Neuronal stem cell (in vitro differentiated cells): ENCODE results near the gene DGCR2.

Source experiments
- DNase-seq: peaks from one replicate; pipeline ENCODE4 v3.0.0-alpha.2; 2013; ENCODE audit warnings: low spot score
- H2AFZ ChIP-seq: one replicate; pipeline ENCODE4 v1.6.1; 2013; ENCODE audit warnings: mild to moderate bottlenecking, low read length, inconsistent platforms
- H2AK5ac ChIP-seq: 2 replicates; pipeline ENCODE4 v1.6.1; 2013; ENCODE audit warnings: low read depth, mild to moderate bottlenecking, inconsistent platforms, low read length, moderate library complexity, mixed read lengths
- H2BK120ac ChIP-seq: 2 replicates; pipeline ENCODE4 v1.6.1; 2013; ENCODE audit warnings: low read depth, mild to moderate bottlenecking, inconsistent platforms, low read length, moderate library complexity, mixed read lengths
- H2BK12ac ChIP-seq: one replicate; pipeline ENCODE4 v1.6.1; 2013; ENCODE audit warnings: low read length, inconsistent platforms
- H2BK15ac ChIP-seq: 2 replicates; pipeline ENCODE4 v1.6.1; 2013; ENCODE audit warnings: mild to moderate bottlenecking, low read length, inconsistent platforms, mixed read lengths
- H2BK5ac ChIP-seq: one replicate; pipeline ENCODE4 v1.6.1; 2013; ENCODE audit warnings: inconsistent platforms, mild to moderate bottlenecking, low read length, moderate library complexity
- H3K14ac ChIP-seq: one replicate; pipeline ENCODE4 v1.6.1; 2013; ENCODE audit warnings: low read length, inconsistent platforms
- H3K18ac ChIP-seq: 2 replicates; pipeline ENCODE4 v1.6.1; 2013; ENCODE audit warnings: low read length, inconsistent platforms
- H3K23ac ChIP-seq: 2 replicates; pipeline ENCODE4 v1.6.1; 2013; ENCODE audit warnings: low read depth, mild to moderate bottlenecking, mixed read lengths, low read length, inconsistent platforms; ENCODE audit not compliant: poor library complexity
- H3K27ac ChIP-seq: replicated peaks from 3 replicates; pipeline ENCODE4 v1.5.1; 2013; ENCODE audit warnings: low read length, inconsistent platforms
- H3K27me3 ChIP-seq, 3 experiments: 2 replicates each; pipeline ENCODE4 v1.6.1; 2013; ENCODE audit warnings: low read length in 3 of 3, mild to moderate bottlenecking in 2 of 3, inconsistent platforms in 1 of 3, low read depth in 1 of 3, mixed read lengths in 1 of 3, moderate library complexity in 1 of 3; ENCODE audit not compliant: control insufficient read depth in 3 of 3, insufficient read depth in 3 of 3
- H3K36me3 ChIP-seq, 2 donors: replicated peaks in 1 of 2; 2 replicates each; pipeline ENCODE4 v1.6.1; 2013; ENCODE audit warnings: low read length in 2 of 2; ENCODE audit not compliant: control insufficient read depth in 2 of 2, insufficient read depth in 2 of 2
- H3K4ac ChIP-seq: 2 replicates; pipeline ENCODE4 v1.6.1; 2013; ENCODE audit warnings: inconsistent platforms, mild to moderate bottlenecking, low read length, moderate library complexity
- H3K4me1 ChIP-seq, 2 donors: 1 replicate in 1 of 2; 2 replicates in 1 of 2; pipeline ENCODE4 v1.6.1; 2013; ENCODE audit warnings: low read length in 2 of 2, low read depth in 1 of 2; ENCODE audit not compliant: control insufficient read depth in 2 of 2, insufficient read depth in 1 of 2
- H3K4me2 ChIP-seq: one replicate; pipeline ENCODE4 v1.6.1; 2013; ENCODE audit warnings: mild to moderate bottlenecking, low read length, inconsistent platforms; ENCODE audit not compliant: insufficient read depth, poor library complexity, severe bottlenecking
- H3K4me3 ChIP-seq, 2 donors: 2 replicates each; pipeline ENCODE4 v1.5.1; 2013; ENCODE audit warnings: low read length in 2 of 2, mild to moderate bottlenecking in 2 of 2, inconsistent platforms in 1 of 2, moderate library complexity in 1 of 2
- H3K79me1 ChIP-seq: one replicate; pipeline ENCODE4 v1.6.1; 2013; ENCODE audit warnings: low read depth, mild to moderate bottlenecking, inconsistent platforms, low read length, moderate library complexity
- H3K9ac ChIP-seq: one replicate; pipeline ENCODE4 v1.6.1; 2013; ENCODE audit warnings: mild to moderate bottlenecking, low read depth, low read length, inconsistent platforms; ENCODE audit not compliant: poor library complexity
- H3K9me3 ChIP-seq, 2 donors: replicated peaks in 1 of 2; 2 replicates each; pipeline versions ENCODE3 to v1.6.1; 2013; ENCODE audit warnings: low read length in 2 of 2, mild to moderate bottlenecking in 2 of 2, inconsistent platforms in 1 of 2, low read depth in 1 of 2, mixed read lengths in 1 of 2, moderate library complexity in 1 of 2; ENCODE audit not compliant: control insufficient read depth in 2 of 2, insufficient read depth in 1 of 2
- H4K8ac ChIP-seq: one replicate; pipeline ENCODE4 v1.6.1; 2013; ENCODE audit warnings: low read depth, mild to moderate bottlenecking, inconsistent platforms, low read length, moderate library complexity
- H4K91ac ChIP-seq: one replicate; pipeline ENCODE4 v1.6.1; 2013; ENCODE audit warnings: low read length, low read depth, mild to moderate bottlenecking, inconsistent platforms; ENCODE audit not compliant: poor library complexity
- WGBS, 2 donors: extraction: QIAGEN DNeasy Blood & Tissue Kit; methylation state at CpG; one replicate each; pipeline ENCODE4 v1.1.7; 2013; ENCODE audit warnings: missing lambda C conversion rate in 2 of 2, mixed read lengths in 1 of 2; ENCODE audit not compliant: insufficient read length in 2 of 2, insufficient replicate concordance in 1 of 2; ENCODE audit errors: extremely low coverage in 2 of 2; 5-methylcytosine and 5-hydroxymethylcytosine counted together

Gene DGCR2

GRCh38 chr22:19131685-19132015 is 9.4 kb upstream of the DGCR2 start:
- Histone ChIP-seq H3K23ac (peak overlapping the region; percentile 59), H3K36me3 (peaks cover 37 to 52% of the 10 kb centered on the region in 2 donors), H3K4me1 (no peaks in the 10 kb centered on the region), H2BK5ac (no peak overlapping the region), H2AFZ (no peak overlapping the region), H3K4me3 (no peak overlapping the region), H3K4me2 (no peak overlapping the region), H3K9me3 (no peaks in the 10 kb centered on the region), H3K27ac (no peak overlapping the region), H2BK12ac (no peak overlapping the region), H4K91ac (no peak overlapping the region), H3K9ac (no peak overlapping the region), H2BK120ac (no peak overlapping the region), H4K8ac (no peak overlapping the region), H3K18ac (no peak overlapping the region), H2BK15ac (no peak overlapping the region), H3K4ac (no peak overlapping the region), H3K14ac (no peak overlapping the region), H2AK5ac (no peak overlapping the region), H3K79me1 (peaks cover 10% of the 10 kb centered on the region), H3K27me3 (no peaks in the 10 kb centered on the region)
- WGBS, 2 donors = no CpG with 5 or more reads among the region's 19 CpGs
- no peak for DNase-seq

- H3K4ac ChIP-seq = no peak within 1 kb of the TSS
- H4K91ac ChIP-seq = no peak within 1 kb of the TSS
- no peak within 1 kb of the TSS for H3K4me2 ChIP-seq
- H3K18ac ChIP-seq = no peak within 1 kb of the TSS
- peaks cover 0 to 3% (median 0%) of the 10 kb centered on the region in 3 experiments for H3K27me3 ChIP-seq
- DNase-seq = no peak
- peaks cover 33 to 47% of the 10 kb centered on the region in 2 donors for H3K36me3 ChIP-seq
- H3K79me1 ChIP-seq = peaks cover 10% of the 10 kb centered on the region
- H3K14ac ChIP-seq = peak within 1 kb of the TSS; percentile 38
- H3K27ac ChIP-seq = no peak within 1 kb of the TSS
- no peak within 1 kb of the TSS for H2BK5ac ChIP-seq
- no CpG with 5 or more reads among the region's 27 CpGs for WGBS, 2 donors
- H3K4me1 ChIP-seq = no peaks in the 10 kb centered on the region
- peak within 1 kb of the TSS; percentile 65 for H3K23ac ChIP-seq
- H2BK120ac ChIP-seq = no peak within 1 kb of the TSS
- no peak within 1 kb of the TSS for H2AFZ ChIP-seq
- no peak within 1 kb of the TSS for H4K8ac ChIP-seq
- H2AK5ac ChIP-seq = no peak within 1 kb of the TSS
- no peak within 1 kb of the TSS for H2BK12ac ChIP-seq
- no peaks in the 10 kb centered on the region for H3K9me3 ChIP-seq
- peak within 1 kb of the TSS; percentile 12 for H3K9ac ChIP-seq
- peak within 1 kb of the TSS in 1 of 2 donors; percentile 29 for H3K4me3 ChIP-seq
- no peak within 1 kb of the TSS for H2BK15ac ChIP-seq
Measured at GRCh38 chr22:19130959-19131684, 8.9 kb upstream of the DGCR2 start, which contains the start of gene TSSK2. TSSK2 (plus strand) TSS chr22:19131308; CDS start chr22:19131400, 92 bp downstream.

GRCh38 chr22:19129871-19130270 is 7.7 kb upstream of the DGCR2 start:
- Histone ChIP-seq H2BK15ac (no peak overlapping the region), H3K14ac (no peak overlapping the region), H4K91ac (no peak overlapping the region), H2BK120ac (no peak overlapping the region), H3K23ac (peak overlapping the region; percentile 60), H3K27ac (no peak overlapping the region), H3K4me3 (no peak overlapping the region), H2BK12ac (no peak overlapping the region), H2AFZ (no peak overlapping the region), H3K4me1 (no peaks in the 10 kb centered on the region), H3K27me3 (peaks cover 0 to 3% (median 0%) of the 10 kb centered on the region in 3 experiments), H2BK5ac (no peak overlapping the region), H3K36me3 (peaks cover 26 to 37% of the 10 kb centered on the region in 2 donors), H3K4me2 (no peak overlapping the region), H3K4ac (no peak overlapping the region), H3K9me3 (no peaks in the 10 kb centered on the region), H3K79me1 (peaks cover 10% of the 10 kb centered on the region), H3K9ac (peak overlapping the region; percentile 12), H4K8ac (no peak overlapping the region), H2AK5ac (no peak overlapping the region), H3K18ac (no peak overlapping the region)
- no CpG with 5 or more reads among the region's 8 CpGs for WGBS, 2 donors
- no peak for DNase-seq

GRCh38 chr22:19128946-19129727 is 6.9 kb upstream of the DGCR2 start:
- H2AFZ ChIP-seq = no peak overlapping the region
- H3K4me3 ChIP-seq = peak overlapping the region in 1 of 2 donors; percentile 6
- peaks cover 18 to 30% of the 10 kb centered on the region in 2 donors for H3K36me3 ChIP-seq
- H2BK12ac ChIP-seq = no peak overlapping the region
- WGBS, 2 donors = no CpG with 5 or more reads among the region's 7 CpGs
- H3K23ac ChIP-seq = no peak overlapping the region
- no peaks in the 10 kb centered on the region for H3K4me1 ChIP-seq
- no peak overlapping the region for H2BK5ac ChIP-seq
- H2BK15ac ChIP-seq = no peak overlapping the region
- H3K9ac ChIP-seq = no peak overlapping the region
- no peaks in the 10 kb centered on the region for H3K9me3 ChIP-seq
- no peak for DNase-seq
- peaks cover 0 to 3% (median 0%) of the 10 kb centered on the region in 3 experiments for H3K27me3 ChIP-seq
- no peak overlapping the region for H3K4me2 ChIP-seq
- no peak overlapping the region for H2AK5ac ChIP-seq
- H3K4ac ChIP-seq = no peak overlapping the region
- no peak overlapping the region for H3K27ac ChIP-seq
- H4K91ac ChIP-seq = no peak overlapping the region
- H3K18ac ChIP-seq = no peak overlapping the region
- peaks cover 6% of the 10 kb centered on the region for H3K79me1 ChIP-seq
- H4K8ac ChIP-seq = no peak overlapping the region
- no peak overlapping the region for H3K14ac ChIP-seq
- H2BK120ac ChIP-seq = no peak overlapping the region
